HG02678 (cell line): ENCODE data around the gene MAML3.

Source experiments
- ATAC-seq: cut with Tn5 transposase; IDR thresholded peaks from one replicate; pipeline ENCODE4 v1.9.1; 2021; ENCODE audit warnings: mild to moderate bottlenecking, moderate library complexity; ENCODE audit not compliant: unreplicated experiment

Gene MAML3

GRCh38 chr4:139740531-139741041, 413.4 kb downstream of the MAML3 start:
- ATAC-seq: no peak

- ATAC-seq: no peak
Measured at GRCh38 chr4:139740121-139740520, 413.9 kb downstream of the MAML3 start.

- no peak for ATAC-seq
Measured at GRCh38 chr4:139738846-139739613, 415.0 kb downstream of the MAML3 start.

- ATAC-seq: no peak
Measured at GRCh38 chr4:139736661-139737060, 417.3 kb downstream of the MAML3 start.

- no peak for ATAC-seq
Measured at GRCh38 chr4:139736274-139736660, 417.7 kb downstream of the MAML3 start.

- ATAC-seq: no peak
Measured at GRCh38 chr4:139735381-139736273, 418.4 kb downstream of the MAML3 start.

GRCh38 chr4:139734875-139735380, 419.1 kb downstream of the MAML3 start:
- ATAC-seq: no peak

GRCh38 chr4:139734201-139734874, 419.6 kb downstream of the MAML3 start:
- no peak for ATAC-seq

GRCh38 chr4:139732991-139733570, 420.9 kb downstream of the MAML3 start:
- ATAC-seq: no peak

- ATAC-seq: no peak
Measured at GRCh38 chr4:139728840-139729239, 425.1 kb downstream of the MAML3 start.

GRCh38 chr4:139728146-139728545, 425.8 kb downstream of the MAML3 start:
- no peak for ATAC-seq

GRCh38 chr4:139726615-139727014, 427.4 kb downstream of the MAML3 start:
- no peak for ATAC-seq

GRCh38 chr4:139725236-139725635, 428.7 kb downstream of the MAML3 start:
- no peak for ATAC-seq

- ATAC-seq: no peak
Measured at GRCh38 chr4:139721789-139722188, 432.2 kb downstream of the MAML3 start.

GRCh38 chr4:139720806-139721205, 433.2 kb downstream of the MAML3 start:
- ATAC-seq: no peak

GRCh38 chr4:139719381-139720101, 434.4 kb downstream of the MAML3 start:
- ATAC-seq: no peak

- no peak for ATAC-seq
Measured at GRCh38 chr4:139718833-139719232, 435.2 kb downstream of the MAML3 start.

- no peak for ATAC-seq
Measured at GRCh38 chr4:139718358-139718757, 435.6 kb downstream of the MAML3 start.

- no peak for ATAC-seq
Measured at GRCh38 chr4:139715746-139716391, 438.1 kb downstream of the MAML3 start.
